ENCODE data around the gene LCN9. TPM values are rescaled to one million over a fixed set of nuclear protein-coding genes. Genes with fewer than 3 reads are reported as not detected.

The LCN9 gene
- total RNA-seq, 1 experiment from 2014 or later: 0.52 TPM

DNA sequence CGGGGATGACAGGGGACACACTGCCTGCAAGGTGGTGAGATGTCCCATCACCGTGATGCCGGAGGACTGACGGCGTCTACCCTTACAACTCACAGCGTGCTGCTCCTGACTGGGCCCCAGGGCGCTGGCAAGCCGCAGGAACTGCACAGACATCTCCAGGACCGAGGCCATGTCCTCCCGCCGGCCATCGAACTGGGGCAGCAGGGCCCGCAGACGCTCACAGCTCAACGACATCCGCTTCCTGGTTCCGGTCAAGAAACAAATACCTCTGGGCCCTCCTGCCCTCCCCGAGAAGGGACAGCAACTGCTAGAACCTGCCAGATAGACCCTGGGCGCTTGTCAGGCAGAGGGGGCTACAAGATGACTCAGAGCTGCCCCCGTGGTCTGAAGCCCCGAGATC, 35.1 kb downstream of the LCN9 start:
- H2BK12ac ChIP-seq (ENCODE audit: insufficient read length, low read depth, low read length): no peak overlapping the region

More for the DNA sequence above, 35.1 kb downstream of the LCN9 start:
- H3K9me3 ChIP-seq (ENCODE audit: control insufficient read depth, low read depth, low read length): no peaks in the 10 kb centered on the region
- no peak overlapping the region for H3K27ac ChIP-seq (ENCODE audit: insufficient read length, low read depth, low read length)
- H3K23me2 ChIP-seq (ENCODE audit: insufficient read length, low read depth, low read length, poor library complexity, severe bottlenecking): no peaks in the 10 kb centered on the region
- H3K27me3 ChIP-seq (ENCODE audit: insufficient read depth, low read length): no peaks in the 10 kb centered on the region; the same call in 1 of the 2 replicates
- no peak overlapping the region for H3K9ac ChIP-seq (ENCODE audit: extremely low read depth, insufficient read length, low read length)
- no peak overlapping the region for H3T11ph ChIP-seq (ENCODE audit: low read length)
- no peak overlapping the region for H2AK5ac ChIP-seq (ENCODE audit: insufficient read length, low read length)
- H4K5ac ChIP-seq (ENCODE audit: insufficient read length, low read depth, low read length): no peak overlapping the region
- WGBS (ENCODE audit: extremely low coverage, insufficient read length, low lambda C conversion rate): no CpG with 5 or more reads among the region's 21 CpGs
- no peak overlapping the region for H2BK15ac ChIP-seq (ENCODE audit: low read depth, low read length)
- H4K91ac ChIP-seq (ENCODE audit: insufficient read length, low read depth, low read length): no peak overlapping the region
- H3K56ac ChIP-seq (ENCODE audit: insufficient read length, low read depth, low read length): no peak overlapping the region
- no peak overlapping the region for H3K4me3 Mint-ChIP-seq
- peaks cover 3 to 9% of the 10 kb centered on the region in 2 experiments; a peak in 2 of 4 replicates for H3K4me1 Mint-ChIP-seq
- no peak overlapping the region for H3K18ac ChIP-seq (ENCODE audit: insufficient read length, low read depth, low read length)
- no peak overlapping the region for H2BK5ac ChIP-seq (ENCODE audit: insufficient read length, low read length)
- H3K14ac ChIP-seq (ENCODE audit: insufficient read depth, low read length): no peak overlapping the region
- no peak overlapping the region for H2BK120ac ChIP-seq (ENCODE audit: low read depth, low read length, poor library complexity, severe bottlenecking)
- H3K23ac ChIP-seq (ENCODE audit: insufficient read length, low read depth, low read length): no peak overlapping the region
- no peaks in the 10 kb centered on the region for H3K79me2 ChIP-seq (ENCODE audit: insufficient read depth, low read length)
- H4K8ac ChIP-seq (replicated peaks; ENCODE audit: insufficient read length, low read depth, low read length): no peak overlapping the region
- H3K36me3 Mint-ChIP-seq (ENCODE audit: insufficient read depth in 1 of 3, low read depth in 3 of 3): no peaks in the 10 kb centered on the region
- H3K4ac ChIP-seq (ENCODE audit: low read depth, low read length): no peak overlapping the region
- no peak overlapping the region for H3K27ac Mint-ChIP-seq
- H3K79me1 ChIP-seq (ENCODE audit: insufficient read depth, low read depth, low read length, poor library complexity, severe bottlenecking): no peaks in the 10 kb centered on the region
- H3K4me2 ChIP-seq (ENCODE audit: insufficient read depth, insufficient read length, low read length): no peak overlapping the region
- H3K4me1 ChIP-seq (ENCODE audit: insufficient read depth, low read length): no peaks in the 10 kb centered on the region
- TF ChIP-seq, protein P1, sequence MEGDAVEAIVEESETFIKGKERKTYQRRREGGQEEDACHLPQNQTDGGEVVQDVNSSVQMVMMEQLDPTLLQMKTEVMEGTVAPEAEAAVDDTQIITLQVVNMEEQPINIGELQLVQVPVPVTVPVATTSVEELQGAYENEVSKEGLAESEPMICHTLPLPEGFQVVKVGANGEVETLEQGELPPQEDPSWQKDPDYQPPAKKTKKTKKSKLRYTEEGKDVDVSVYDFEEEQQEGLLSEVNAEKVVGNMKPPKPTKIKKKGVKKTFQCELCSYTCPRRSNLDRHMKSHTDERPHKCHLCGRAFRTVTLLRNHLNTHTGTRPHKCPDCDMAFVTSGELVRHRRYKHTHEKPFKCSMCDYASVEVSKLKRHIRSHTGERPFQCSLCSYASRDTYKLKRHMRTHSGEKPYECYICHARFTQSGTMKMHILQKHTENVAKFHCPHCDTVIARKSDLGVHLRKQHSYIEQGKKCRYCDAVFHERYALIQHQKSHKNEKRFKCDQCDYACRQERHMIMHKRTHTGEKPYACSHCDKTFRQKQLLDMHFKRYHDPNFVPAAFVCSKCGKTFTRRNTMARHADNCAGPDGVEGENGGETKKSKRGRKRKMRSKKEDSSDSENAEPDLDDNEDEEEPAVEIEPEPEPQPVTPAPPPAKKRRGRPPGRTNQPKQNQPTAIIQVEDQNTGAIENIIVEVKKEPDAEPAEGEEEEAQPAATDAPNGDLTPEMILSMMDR (conservative IDR thresholded peaks at IDR 0.05): no peak
- no peaks in the 10 kb centered on the region for H4K20me1 ChIP-seq (ENCODE audit: control insufficient read depth, insufficient read depth, insufficient read length)
- no peak for DNase-seq
- no peak overlapping the region for H2BK20ac ChIP-seq (ENCODE audit: low read depth, low read length, poor library complexity, severe bottlenecking)
- peaks cover 14% of the 10 kb centered on the region for H3K27me3 Mint-ChIP-seq (ENCODE audit: low read depth)
- H2AFZ ChIP-seq (ENCODE audit: low read length): no peak overlapping the region
- no peaks in the 10 kb centered on the region for H3K9me3 Mint-ChIP-seq
